GM19397 (cell line): Measurements from ENCODE around the gene PTH1R.
A peak's percentile ranks its signal among the peaks of the same experiment; 100 is the strongest.
"Not testable (repeated sequence)": the region's sequence is repeated elsewhere in the genome, so short reads cannot be mapped to it uniquely, and the experiment has no call there.

ENCODE experiments used
- ATAC-seq: cut with Tn5 transposase; IDR thresholded peaks from one replicate; pipeline ENCODE4 v1.9.1; 2021; ENCODE audit warnings: mild to moderate bottlenecking, moderate library complexity; ENCODE audit not compliant: unreplicated experiment

Gene PTH1R

DNA sequence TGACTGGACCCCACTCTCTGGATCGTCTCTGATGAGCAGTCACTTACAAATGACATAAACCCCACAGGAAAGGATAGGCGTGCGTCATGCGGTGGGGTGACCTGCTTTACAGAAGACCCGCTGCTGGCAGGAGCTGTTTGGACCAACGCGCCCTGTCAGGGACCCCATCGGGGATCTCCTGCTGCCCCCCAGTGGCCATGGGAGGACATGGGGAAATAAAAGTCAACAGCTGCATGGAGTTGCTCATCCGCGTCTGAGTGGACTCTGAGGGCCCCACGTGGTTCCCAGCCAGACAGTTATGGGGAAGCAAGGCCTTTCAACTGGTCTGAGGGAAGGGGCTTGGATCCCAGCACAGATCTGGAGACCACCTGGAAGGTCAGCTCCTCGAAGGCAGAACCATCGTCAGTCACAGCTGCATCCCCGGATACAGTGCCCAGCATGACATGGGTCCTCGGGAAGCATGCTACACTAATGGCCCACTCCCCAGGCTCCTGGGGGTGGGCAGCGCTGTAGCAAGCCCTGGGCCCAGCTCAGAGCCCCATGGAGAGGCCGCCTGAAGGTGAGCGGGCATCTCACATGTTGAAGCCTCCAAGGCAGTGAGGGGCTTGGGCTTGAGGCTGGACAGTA, 32.1 kb downstream of the PTH1R start:
- ATAC-seq = peak; percentile 53

GRCh38 chr3:46910166-46910760, 32.7 kb downstream of the PTH1R start:
- ATAC-seq = no peak

DNA sequence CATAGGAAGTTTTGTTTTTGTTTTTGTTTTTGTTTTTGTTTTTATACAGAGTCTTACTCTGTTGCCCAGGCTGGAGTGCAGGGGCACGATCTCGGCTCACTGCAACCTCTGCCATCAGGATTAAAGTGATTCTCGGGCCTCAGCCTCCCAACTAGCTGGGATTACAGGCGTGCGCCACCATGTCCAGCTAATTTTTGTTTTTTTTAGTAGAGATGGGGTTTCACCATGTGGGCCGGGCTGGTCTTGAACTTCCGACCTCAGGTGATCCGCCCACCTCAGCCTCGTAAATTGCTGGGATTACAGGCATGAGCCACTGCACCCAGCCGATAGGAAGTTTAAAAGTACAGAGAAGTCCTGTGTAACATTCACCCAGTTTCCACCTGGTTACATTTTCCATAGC, 33.4 kb downstream of the PTH1R start:
- ATAC-seq = not testable (repeated sequence)

GRCh38 chr3:46912986-46913385, 35.5 kb downstream of the PTH1R start:
- no peak for ATAC-seq

DNA sequence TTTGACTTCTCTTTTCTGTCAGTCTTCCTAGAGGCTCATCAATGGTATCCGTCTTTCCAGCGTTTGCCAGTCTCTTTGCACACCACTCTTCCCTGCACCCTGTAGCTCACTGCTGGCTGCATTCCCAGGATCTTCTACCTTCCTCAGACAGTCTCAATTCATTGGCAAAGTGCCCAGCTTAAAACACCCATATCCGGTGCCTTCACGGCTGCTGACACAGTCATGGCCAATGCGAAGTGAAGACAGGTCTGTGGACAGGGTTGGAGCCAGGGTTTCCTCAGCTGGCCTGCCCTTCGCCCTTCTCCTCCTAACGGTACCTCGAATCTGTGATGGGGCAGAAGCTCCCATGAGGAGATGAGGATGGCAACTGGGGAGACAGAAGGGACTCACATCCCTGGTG, 36.1 kb downstream of the PTH1R start:
- no peak for ATAC-seq

- ATAC-seq = no peak
Observed at GRCh38 chr3:46914849-46915248, 37.3 kb downstream of the PTH1R start.

GRCh38 chr3:46915297-46915822, 37.8 kb downstream of the PTH1R start:
- ATAC-seq = no peak

- ATAC-seq = no peak
Observed at GRCh38 chr3:46916278-46916677, 38.8 kb downstream of the PTH1R start.

DNA sequence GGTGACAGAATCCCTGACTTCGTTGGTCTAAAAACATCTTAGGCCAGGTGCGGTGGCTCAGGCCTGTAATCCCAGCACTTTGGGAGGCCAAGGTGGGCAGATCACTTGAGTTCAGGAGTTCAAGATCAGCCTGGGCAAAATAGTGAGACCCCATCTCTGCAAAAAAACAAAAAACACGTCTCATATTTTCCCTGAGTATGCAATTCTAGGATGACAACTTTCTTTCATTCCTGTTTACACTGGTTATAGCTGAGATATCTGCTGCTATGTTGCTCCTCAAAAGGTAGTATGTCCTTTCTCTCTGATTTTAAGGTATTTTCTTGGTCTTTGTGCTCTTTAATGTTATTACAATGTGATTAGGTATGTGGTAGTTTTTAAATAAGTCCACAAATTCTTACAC, 39.3 kb downstream of the PTH1R start:
- ATAC-seq = no peak

DNA sequence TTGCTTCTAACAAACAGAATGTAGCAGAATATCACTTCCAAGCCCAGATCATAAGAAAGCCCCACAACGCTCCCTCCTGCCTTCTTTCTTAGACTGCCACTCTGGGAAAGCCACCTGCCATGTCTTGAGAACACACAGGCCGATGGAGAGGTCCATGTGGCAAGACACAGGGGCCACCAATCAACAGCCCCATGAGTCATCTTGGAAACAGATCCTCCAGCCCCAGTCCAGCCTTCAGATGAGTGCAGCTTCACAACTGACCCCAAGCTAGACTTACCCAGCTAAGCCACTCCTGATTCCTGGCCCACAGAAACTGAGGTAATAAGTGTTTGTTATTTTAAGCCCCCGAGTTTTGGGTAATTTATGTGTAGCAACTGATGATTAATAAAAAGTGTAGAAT, 39.7 kb downstream of the PTH1R start:
- ATAC-seq = no peak

- no peak for ATAC-seq
Observed at GRCh38 chr3:46918202-46918601, 40.7 kb downstream of the PTH1R start.

GRCh38 chr3:46918634-46919033, 41.1 kb downstream of the PTH1R start:
- no peak for ATAC-seq

DNA sequence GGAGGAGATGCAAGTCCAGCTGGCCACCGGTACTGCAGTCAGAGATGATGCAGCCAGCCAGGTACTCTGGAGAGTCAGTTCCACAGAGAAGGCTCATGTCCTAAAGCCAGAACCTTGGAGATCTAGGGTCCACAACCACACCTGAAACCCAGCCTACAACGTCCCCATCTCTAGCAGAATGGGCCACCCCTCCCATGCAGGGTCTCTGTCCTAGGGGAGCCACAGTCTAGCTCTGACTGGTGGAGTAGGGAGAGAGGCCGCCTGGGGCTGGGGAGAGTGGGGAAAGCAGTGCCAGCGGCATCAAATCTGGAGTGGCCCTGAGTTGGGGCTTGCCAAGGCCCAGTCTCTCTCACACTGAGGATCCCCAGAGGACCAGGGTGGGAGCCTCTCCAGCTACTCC, 43.5 kb downstream of the PTH1R start:
- no peak for ATAC-seq

DNA sequence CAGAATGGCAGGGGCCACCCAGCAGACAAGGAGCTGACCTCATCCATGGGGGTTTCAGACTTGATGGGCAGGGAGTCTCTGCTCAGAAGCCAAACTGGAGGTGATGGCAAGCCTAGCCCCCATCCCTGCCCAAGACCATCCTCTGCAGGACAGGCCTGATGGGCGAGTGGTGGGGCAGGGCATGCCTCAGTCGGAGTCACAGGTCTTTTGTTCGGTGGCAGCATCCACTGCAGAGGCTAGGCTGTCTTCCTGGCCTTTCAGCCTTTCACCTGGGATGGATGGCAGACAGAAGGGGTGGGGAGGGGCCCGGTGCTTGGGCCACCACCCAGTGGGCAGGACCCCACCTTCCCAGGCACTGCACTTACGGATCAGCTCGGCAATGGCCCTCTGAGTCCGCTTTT, 44.4 kb downstream of the PTH1R start:
- ATAC-seq = no peak

- no peak for ATAC-seq
Observed at GRCh38 chr3:46922426-46922825, 44.9 kb downstream of the PTH1R start.

DNA sequence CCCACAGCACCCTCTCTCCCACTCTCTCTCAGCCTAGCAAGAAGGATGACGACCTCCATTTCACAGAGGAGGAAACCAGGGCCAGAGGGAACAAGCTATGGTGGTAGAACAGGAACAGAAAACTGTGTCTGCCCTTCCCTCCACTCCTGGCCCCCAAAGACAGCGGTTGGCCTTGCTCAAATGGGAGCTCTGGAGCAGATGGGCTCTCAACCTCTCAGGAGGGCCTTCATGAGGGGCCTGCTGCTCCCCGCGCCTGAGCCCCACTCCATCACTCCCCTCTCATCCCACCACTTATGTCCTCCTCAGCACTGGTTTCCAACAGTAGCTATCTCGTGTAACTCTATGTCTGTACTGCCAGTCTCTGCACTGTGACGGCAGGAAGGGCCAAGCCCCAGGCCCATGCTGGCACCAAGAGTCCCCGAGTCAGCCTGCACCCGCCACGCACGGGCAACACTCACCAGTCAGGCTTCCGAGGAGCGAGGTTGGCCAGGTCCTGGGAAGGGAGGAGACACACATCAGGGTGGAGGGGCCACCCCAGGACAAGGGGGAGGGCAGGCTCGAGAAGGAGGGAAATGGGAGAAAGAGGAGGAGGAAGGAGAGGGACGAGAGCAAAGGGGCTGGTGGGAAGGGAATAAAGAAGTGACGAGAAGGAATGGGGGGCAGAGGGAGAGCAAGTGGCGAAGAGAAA, 45.5 kb downstream of the PTH1R start:
- no peak for ATAC-seq

DNA sequence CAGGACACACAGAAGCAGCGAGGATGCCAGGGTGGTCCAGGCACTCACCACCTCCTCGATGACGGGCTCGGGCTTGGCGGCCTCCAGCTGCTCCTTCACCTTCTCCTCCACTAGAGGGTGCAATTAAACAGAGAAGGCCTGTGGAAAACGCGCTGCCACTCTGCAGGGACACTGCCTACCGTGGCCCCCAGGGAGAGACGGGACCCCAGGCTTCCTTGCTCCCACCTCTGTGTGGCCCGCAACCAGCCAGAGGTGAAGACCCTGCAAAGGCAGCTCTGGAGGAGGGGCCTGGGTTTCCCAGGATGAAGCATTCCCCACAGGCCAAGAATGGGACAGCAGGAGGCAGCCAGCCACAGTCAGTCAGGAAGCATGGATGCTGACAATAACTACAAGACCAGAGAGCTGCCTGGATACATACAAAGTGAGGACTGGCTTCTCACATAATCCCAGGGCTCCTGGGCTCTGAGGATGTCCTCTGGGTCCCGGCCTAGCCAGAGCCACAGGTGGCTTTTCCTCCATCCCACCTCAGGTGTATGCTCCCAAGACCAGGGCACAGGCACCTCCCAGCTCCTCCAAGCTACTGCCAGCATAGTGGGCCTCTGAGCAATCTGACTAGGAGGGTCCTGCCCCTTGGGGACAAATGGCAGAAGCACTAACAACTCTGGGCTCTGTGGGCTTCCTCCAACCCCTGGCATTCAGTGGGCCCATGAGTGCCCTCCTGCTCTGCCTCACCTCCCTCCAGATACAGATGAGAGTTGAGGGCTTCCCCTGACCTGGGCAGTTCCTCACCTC, 46.2 kb downstream of the PTH1R start:
- no peak for ATAC-seq

- no peak for ATAC-seq
Observed at GRCh38 chr3:46924921-46925584, 47.5 kb downstream of the PTH1R start.

- no peak for ATAC-seq
Observed at GRCh38 chr3:46925585-46925934, 48.0 kb downstream of the PTH1R start.

GRCh38 chr3:46926039-46926438, 48.5 kb downstream of the PTH1R start:
- ATAC-seq = no peak

DNA sequence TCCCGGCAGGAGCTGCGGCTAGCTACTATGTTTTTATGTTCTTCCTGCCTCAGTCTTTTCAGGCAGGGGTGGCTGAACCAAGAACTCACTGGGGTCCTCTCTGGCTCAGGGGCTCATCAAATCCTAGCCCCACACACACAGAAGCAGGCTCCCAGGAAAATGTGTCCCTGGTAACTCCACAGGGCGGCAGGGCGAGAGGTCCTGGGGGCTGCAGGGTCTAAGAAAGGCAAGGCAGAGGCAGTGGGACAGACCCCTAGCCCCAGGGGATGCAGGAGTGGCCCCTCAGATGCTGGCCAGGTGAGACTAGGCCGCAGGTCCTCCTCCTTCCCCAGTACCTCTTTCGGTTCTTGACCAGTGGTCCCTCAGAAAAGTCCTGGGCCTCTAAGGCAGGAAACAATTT, 48.9 kb downstream of the PTH1R start:
- ATAC-seq = no peak
